C4-2B (cell line): ENCODE measurements around the gene PPM1D.

Experiments
- ZFX ChIP-seq: fragments of 450-650 bp; IDR thresholded peaks from 2 replicates; pipeline ENCODE4 v1.6.1; 2017
- TF ChIP-seq, protein P1 (sequence below): fragments of 450-650 bp; conservative IDR thresholded peaks from 2 replicates; pipeline ENCODE4 v1.5.1; 2017; ENCODE audit warnings: mild to moderate bottlenecking

DNA sequence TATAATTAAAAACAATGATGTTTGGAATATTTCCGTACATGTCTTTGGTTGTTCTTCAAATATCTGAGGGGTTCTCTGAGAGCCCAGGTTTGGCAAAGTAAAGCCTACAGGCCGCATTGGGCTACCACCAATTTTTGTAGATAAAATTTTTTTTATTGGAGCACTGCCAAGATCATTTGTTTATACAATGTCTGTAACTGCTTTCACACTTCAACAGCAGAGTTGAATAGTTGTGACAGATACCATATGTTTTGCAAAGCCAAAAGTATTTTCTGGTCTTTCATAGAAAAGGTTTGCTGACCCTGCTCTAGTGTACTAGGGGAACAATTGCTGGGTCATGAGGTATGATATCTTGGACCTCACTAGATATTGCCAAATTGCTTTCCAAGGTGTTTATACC is 10.5 kb downstream of the PPM1D start:
- TF ChIP-seq, protein P1, sequence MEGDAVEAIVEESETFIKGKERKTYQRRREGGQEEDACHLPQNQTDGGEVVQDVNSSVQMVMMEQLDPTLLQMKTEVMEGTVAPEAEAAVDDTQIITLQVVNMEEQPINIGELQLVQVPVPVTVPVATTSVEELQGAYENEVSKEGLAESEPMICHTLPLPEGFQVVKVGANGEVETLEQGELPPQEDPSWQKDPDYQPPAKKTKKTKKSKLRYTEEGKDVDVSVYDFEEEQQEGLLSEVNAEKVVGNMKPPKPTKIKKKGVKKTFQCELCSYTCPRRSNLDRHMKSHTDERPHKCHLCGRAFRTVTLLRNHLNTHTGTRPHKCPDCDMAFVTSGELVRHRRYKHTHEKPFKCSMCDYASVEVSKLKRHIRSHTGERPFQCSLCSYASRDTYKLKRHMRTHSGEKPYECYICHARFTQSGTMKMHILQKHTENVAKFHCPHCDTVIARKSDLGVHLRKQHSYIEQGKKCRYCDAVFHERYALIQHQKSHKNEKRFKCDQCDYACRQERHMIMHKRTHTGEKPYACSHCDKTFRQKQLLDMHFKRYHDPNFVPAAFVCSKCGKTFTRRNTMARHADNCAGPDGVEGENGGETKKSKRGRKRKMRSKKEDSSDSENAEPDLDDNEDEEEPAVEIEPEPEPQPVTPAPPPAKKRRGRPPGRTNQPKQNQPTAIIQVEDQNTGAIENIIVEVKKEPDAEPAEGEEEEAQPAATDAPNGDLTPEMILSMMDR, result no peak
- TF ChIP-seq ZFX, result no peak
